Fibroblast of the aortic adventitia (primary cell): ENCODE measurements around the gene NRG3. TPM values are rescaled to one million over a fixed set of nuclear protein-coding genes. Genes with fewer than 3 reads are reported as not detected.

Experiments
- DNase-seq: peaks from one replicate; pipeline ENCODE4 v3.0.0-alpha.2; 2010; ENCODE audit warnings: low read depth
- H3K4me3 ChIP-seq: 2 replicates; pipeline ENCODE4 v1.5.1; 2011; ENCODE audit warnings: low read depth, mild to moderate bottlenecking, control low read depth, low read length, moderate library complexity
- total RNA-seq: library from RNA; depleted of rRNA; stranded (reverse); fragments of >200 nt; gene quantifications from 2 replicates; pipeline ENCODE4 v1.2.3, GENCODE V29; 2012; ENCODE audit warnings: low replicate concordance
- TF ChIP-seq, protein P1 (sequence below): IDR thresholded peaks from 2 replicates; pipeline ENCODE4 v1.5.1; 2011; ENCODE audit warnings: mild to moderate bottlenecking, low read length, control low read depth, inconsistent platforms; ENCODE audit not compliant: insufficient read depth

NRG3 gene
- total RNA-seq, 1 donor, result not detected

DNA sequence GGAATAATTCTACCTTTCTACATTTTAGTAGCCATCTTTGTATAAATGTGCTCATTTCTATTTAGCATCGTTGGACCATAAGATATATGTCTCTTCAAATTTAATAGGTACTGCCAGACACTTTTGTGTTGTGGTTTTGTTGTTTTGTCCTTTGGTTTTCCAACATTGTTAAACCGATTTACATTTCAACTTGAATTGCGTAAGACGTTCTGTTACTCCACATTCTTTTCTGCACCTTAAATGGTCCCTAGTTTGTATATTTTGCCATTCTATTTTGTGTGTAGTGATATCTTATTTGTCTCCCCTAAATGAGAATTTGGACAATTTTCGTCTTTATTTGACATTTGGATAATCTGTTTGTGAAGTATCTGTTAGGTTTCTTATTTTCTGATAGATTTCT, 1015.6 kb downstream of the NRG3 start:
- no peak overlapping the region for H3K4me3 ChIP-seq
- TF ChIP-seq, protein P1, sequence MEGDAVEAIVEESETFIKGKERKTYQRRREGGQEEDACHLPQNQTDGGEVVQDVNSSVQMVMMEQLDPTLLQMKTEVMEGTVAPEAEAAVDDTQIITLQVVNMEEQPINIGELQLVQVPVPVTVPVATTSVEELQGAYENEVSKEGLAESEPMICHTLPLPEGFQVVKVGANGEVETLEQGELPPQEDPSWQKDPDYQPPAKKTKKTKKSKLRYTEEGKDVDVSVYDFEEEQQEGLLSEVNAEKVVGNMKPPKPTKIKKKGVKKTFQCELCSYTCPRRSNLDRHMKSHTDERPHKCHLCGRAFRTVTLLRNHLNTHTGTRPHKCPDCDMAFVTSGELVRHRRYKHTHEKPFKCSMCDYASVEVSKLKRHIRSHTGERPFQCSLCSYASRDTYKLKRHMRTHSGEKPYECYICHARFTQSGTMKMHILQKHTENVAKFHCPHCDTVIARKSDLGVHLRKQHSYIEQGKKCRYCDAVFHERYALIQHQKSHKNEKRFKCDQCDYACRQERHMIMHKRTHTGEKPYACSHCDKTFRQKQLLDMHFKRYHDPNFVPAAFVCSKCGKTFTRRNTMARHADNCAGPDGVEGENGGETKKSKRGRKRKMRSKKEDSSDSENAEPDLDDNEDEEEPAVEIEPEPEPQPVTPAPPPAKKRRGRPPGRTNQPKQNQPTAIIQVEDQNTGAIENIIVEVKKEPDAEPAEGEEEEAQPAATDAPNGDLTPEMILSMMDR, result no peak
- DNase-seq, result no peak

DNA sequence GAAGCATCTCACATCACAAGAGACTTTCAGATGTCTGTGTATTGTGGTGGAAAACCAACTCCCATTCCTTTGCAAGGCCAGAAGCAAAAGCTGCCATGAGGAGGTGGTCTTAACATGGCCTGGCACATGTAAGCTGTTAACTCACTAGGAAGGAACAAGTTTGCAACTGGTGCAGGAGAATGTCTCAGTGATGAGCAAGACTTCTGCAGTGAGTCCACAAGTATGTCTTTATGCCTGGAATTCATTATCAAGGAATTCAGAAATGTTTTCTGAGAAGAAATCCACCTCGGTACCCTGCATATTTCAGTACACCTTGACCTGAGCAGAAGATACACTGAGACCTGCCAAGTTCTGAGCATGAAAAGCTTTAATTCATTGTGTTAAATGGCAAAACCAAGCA, 1033.1 kb downstream of the NRG3 start:
- DNase-seq, result no peak
- no peak overlapping the region for H3K4me3 ChIP-seq
- TF ChIP-seq, protein P1, result no peak

DNA sequence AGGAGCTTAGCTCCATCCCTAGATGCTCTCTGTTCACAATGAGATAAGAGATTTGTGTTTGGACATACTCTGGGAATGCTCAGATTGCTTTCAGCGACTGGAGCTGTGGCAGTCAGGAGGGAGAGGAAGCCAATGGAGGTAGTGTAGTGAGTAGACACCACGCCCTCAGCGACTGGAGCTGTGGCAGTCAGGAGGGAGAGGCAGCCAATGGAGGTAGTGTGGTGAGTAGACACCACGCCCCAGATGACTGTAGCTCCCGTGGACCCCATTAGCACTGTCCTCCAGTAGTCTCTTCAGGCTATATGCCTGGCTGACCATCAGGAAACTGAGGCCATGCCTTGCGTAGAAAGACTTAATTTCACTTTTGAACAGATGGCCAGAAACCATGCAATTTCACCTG, 1033.8 kb downstream of the NRG3 start:
- TF ChIP-seq, protein P1, result no peak
- DNase-seq, result no peak
- H3K4me3 ChIP-seq, result no peak overlapping the region

DNA sequence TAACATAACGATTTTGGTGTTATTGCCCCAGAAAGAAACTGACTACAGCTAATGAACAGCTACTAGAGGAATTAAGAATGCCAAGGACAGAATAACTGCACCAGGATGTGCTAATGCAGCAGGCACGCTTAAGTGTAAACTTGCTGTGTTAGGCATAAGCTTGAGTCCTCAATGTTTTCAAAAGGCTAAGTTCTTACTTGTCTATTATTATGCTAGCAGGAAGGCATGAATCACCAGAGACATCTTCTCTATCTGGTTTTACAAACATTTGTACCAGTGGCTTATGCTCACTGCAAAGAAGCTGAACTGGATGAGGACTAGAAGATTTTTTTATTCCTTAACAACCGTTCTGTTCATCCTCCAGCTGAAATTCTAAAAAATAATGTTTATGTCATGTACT, 1035.3 kb downstream of the NRG3 start:
- no peak for DNase-seq
- TF ChIP-seq, protein P1, result no peak
- no peak overlapping the region for H3K4me3 ChIP-seq

- TF ChIP-seq, protein P1, result no peak
- no peak for DNase-seq
- H3K4me3 ChIP-seq, result no peak overlapping the region
Observed at GRCh38 chr10:82914655-82915136, 1039.7 kb downstream of the NRG3 start.

DNA sequence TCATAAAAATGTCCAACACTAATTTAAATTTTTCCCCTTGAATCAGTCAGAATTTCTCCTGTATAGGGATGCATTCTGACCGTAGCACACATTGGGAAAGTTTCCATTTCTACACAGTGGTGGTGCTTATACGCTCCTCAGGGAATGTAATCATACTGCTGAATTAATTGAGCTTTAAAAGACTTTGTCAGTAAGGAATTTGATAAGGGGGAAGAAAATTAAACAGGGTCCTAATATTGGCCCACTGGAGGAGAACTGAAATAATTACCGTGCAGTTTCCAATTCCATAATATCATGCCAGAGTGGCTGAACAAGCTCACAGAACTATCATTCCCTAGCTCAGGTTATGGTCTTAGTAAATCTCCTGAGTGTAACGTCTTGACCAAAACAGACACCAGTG, 1041.9 kb downstream of the NRG3 start:
- no peak overlapping the region for H3K4me3 ChIP-seq
- no peak for DNase-seq
- TF ChIP-seq, protein P1, result no peak

DNA sequence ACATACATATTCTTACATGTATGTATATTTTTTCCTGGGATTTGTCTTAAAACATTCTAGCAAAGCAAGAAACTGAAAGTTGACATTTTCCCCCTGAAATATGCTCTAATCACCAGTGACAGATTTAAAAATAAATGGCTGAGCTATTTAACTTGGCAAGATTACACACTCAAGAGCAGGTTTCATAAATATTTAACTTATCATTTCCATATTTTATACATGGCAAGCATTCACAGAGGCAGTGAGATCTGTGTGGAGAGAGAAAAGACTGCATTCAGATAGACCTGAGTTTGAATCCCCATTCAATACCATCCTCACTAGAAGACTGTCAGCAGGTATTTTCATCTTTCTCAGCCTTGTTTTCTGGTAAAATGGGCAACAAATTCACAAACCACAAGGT, 1043.0 kb downstream of the NRG3 start:
- TF ChIP-seq, protein P1, result no peak
- DNase-seq, result no peak
- H3K4me3 ChIP-seq, result no peak overlapping the region
